GM23338 (cell line): ENCODE results near the gene PHC2. TPM values are rescaled to one million over a fixed set of nuclear protein-coding genes. Genes with fewer than 3 reads are reported as not detected.

Experiments
- ATAC-seq: fragments of 200-7000 bp; cut with Tn5 transposase; 3 replicates; pipeline ENCODE4 v1.9.1; 2020
- DNase-seq: peaks from one replicate; pipeline ENCODE4 v3.0.0-alpha.2; 2015; ENCODE audit warnings: low spot score
- H2AFZ ChIP-seq: fragments of 200-600 bp; sonication (generic); 2 replicates; pipeline ENCODE4 v1.8.0; 2016; ENCODE audit warnings: antibody characterized with exemption, mild to moderate bottlenecking, moderate library complexity
- H3F3A ChIP-seq: fragments of 200-600 bp; sonication (generic); replicated peaks from 2 replicates; pipeline ENCODE4 v1.8.0; 2017; ENCODE audit warnings: antibody characterized with exemption, mixed run types, low read depth
- H3K27ac ChIP-seq: fragments of 200-600 bp; sonication (generic); 2 replicates; pipeline ENCODE4 v1.6.1; 2016; ENCODE audit warnings: low read depth
- H3K27me3 ChIP-seq: fragments of 200-600 bp; sonication (generic); 2 replicates; pipeline ENCODE4 v1.8.0; 2016; ENCODE audit warnings: mild to moderate bottlenecking, mixed run types, moderate library complexity; ENCODE audit not compliant: insufficient read depth
- H3K36me3 ChIP-seq: fragments of 200-600 bp; sonication (generic); 2 replicates; pipeline ENCODE4 v1.8.0; 2016; ENCODE audit warnings: mild to moderate bottlenecking; ENCODE audit not compliant: insufficient read depth
- H3K4me1 ChIP-seq: fragments of 200-600 bp; sonication (generic); 2 replicates; pipeline ENCODE4 v1.8.0; 2016; ENCODE audit warnings: mild to moderate bottlenecking, moderate library complexity; ENCODE audit not compliant: insufficient read depth
- H3K4me2 ChIP-seq: fragments of 200-600 bp; sonication (generic); 2 replicates; pipeline ENCODE4 v1.7.1; 2017; ENCODE audit warnings: mixed run types
- H3K4me3 ChIP-seq: fragments of 200-600 bp; sonication (generic); 2 replicates; pipeline ENCODE4 v1.6.1; 2016; ENCODE audit warnings: mixed run types
- H3K79me2 ChIP-seq: fragments of 200-600 bp; sonication (generic); replicated peaks from 2 replicates; pipeline ENCODE4 v1.8.0; 2017; ENCODE audit warnings: mild to moderate bottlenecking; ENCODE audit not compliant: insufficient read depth
- H3K9me2 ChIP-seq: fragments of 200-600 bp; sonication (generic); 2 replicates; pipeline ENCODE4 v1.8.0; 2017; ENCODE audit not compliant: insufficient read depth
- H4K20me1 ChIP-seq: fragments of 200-600 bp; sonication (generic); replicated peaks from 2 replicates; pipeline ENCODE4 v1.8.0; 2017; ENCODE audit warnings: mild to moderate bottlenecking; ENCODE audit not compliant: insufficient read depth
- H3K27ac Mint-ChIP-seq: 2 replicates; pipeline ENCODE4 v1.8.0; 2020; ENCODE audit warnings: inconsistent platforms, mild to moderate bottlenecking, moderate library complexity, mixed read lengths
- H3K27me3 Mint-ChIP-seq: 3 replicates; pipeline ENCODE4 v1.8.0; 2022; ENCODE audit warnings: low read depth, mild to moderate bottlenecking, moderate library complexity, mixed read lengths, inconsistent platforms; ENCODE audit not compliant: insufficient read depth, poor library complexity
- H3K36me3 Mint-ChIP-seq: 3 replicates; pipeline ENCODE4 v1.8.0; 2021; ENCODE audit warnings: low read depth, mild to moderate bottlenecking, inconsistent platforms, moderate library complexity, mixed read lengths
- H3K4me1 Mint-ChIP-seq: 3 replicates; pipeline ENCODE4 v1.8.0; 2020; ENCODE audit warnings: mild to moderate bottlenecking, inconsistent platforms, mixed read lengths
- H3K4me3 Mint-ChIP-seq: 3 replicates; pipeline ENCODE4 v1.8.0; 2021; ENCODE audit warnings: moderate library complexity, mild to moderate bottlenecking, inconsistent platforms, mixed read lengths
- H3K9me3 Mint-ChIP-seq: 3 replicates; pipeline ENCODE4 v1.8.0; 2020; ENCODE audit warnings: moderate library complexity, mild to moderate bottlenecking, inconsistent platforms, mixed read lengths
- CREB1 ChIP-seq: fragments of 250-450 bp; sonication (Bioruptor Pico); IDR thresholded peaks from 2 replicates; pipeline ENCODE4 v1.5.0; 2020; ENCODE audit warnings: low read depth, mild to moderate bottlenecking, moderate library complexity
- CTCF ChIP-seq, 2 experiments: fragments of 200-600 bp in 1 of 2; sonication (generic) in 1 of 2; conservative IDR thresholded peaks; 2 replicates each; pipeline versions ENCODE4 v1.5.1 to v1.6.1; 2016 to 2017; ENCODE audit warnings: antibody characterized with exemption in 2 of 2, low read depth in 2 of 2, mild to moderate bottlenecking in 2 of 2, moderate library complexity in 1 of 2
- ETS1 ChIP-seq: IDR thresholded peaks from 2 replicates; pipeline ENCODE4 v1.6.1; 2016; ENCODE audit warnings: antibody characterized with exemption
- EZH2 ChIP-seq: fragments of 200-600 bp; sonication (generic); IDR thresholded peaks from one replicate; pipeline ENCODE4 v1.8.0; 2017; ENCODE audit warnings: antibody characterized with exemption, mild to moderate bottlenecking, low read depth; ENCODE audit not compliant: unreplicated experiment
- EZH2phosphoT487 ChIP-seq: fragments of 200-600 bp; sonication (generic); IDR thresholded peaks from one replicate; pipeline ENCODE4 v1.8.1; 2018; ENCODE audit warnings: antibody characterized with exemption; ENCODE audit not compliant: unreplicated experiment
- JUNB ChIP-seq: IDR thresholded peaks from one replicate; pipeline ENCODE4 v1.6.1; 2016; ENCODE audit warnings: antibody characterized with exemption; ENCODE audit not compliant: unreplicated experiment
- NANOG ChIP-seq: IDR thresholded peaks from 2 replicates; pipeline ENCODE4 v1.6.1; 2016; ENCODE audit warnings: antibody characterized with exemption, borderline replicate concordance
- POLR2AphosphoS5 ChIP-seq: IDR thresholded peaks from 2 replicates; pipeline ENCODE4 v1.6.1; 2016; ENCODE audit warnings: antibody characterized with exemption, low read depth
- REST ChIP-seq: IDR thresholded peaks from one replicate; pipeline ENCODE4 v1.6.1; 2018; ENCODE audit warnings: antibody characterized with exemption; ENCODE audit not compliant: unreplicated experiment
- STAT1 ChIP-seq: IDR thresholded peaks from one replicate; pipeline ENCODE4 v1.6.1; 2016; ENCODE audit warnings: antibody characterized with exemption; ENCODE audit not compliant: unreplicated experiment
- ZNF114 ChIP-seq: fragments of 250-450 bp; sonication (Bioruptor Pico); IDR thresholded peaks from 2 replicates; pipeline ENCODE4 v1.5.0; 2020; ENCODE audit warnings: mild to moderate bottlenecking, moderate library complexity
- ZNF331 ChIP-seq: fragments of 250-450 bp; sonication (Bioruptor Pico); IDR thresholded peaks from 2 replicates; pipeline ENCODE4 v1.5.0; 2020; ENCODE audit warnings: low read depth, mild to moderate bottlenecking, moderate library complexity
- ZNF462 ChIP-seq: fragments of 250-450 bp; sonication (Bioruptor Pico); IDR thresholded peaks from 2 replicates; pipeline ENCODE4 v1.5.0; 2020; ENCODE audit warnings: mild to moderate bottlenecking, moderate library complexity
- polyA plus RNA-seq: library from polyadenylated mRNA; unstranded; fragments of >200 nt; fragmentation: Nextera tagmentation; extraction: Ambion mirVana; gene quantifications from 2 replicates; pipeline ENCODE4 v1.2.1, GENCODE V29; 2016
- total RNA-seq: library from RNA; depleted of rRNA; stranded (reverse); fragments of >200 nt; shearing (Covaris generic); gene quantifications from 2 replicates; pipeline ENCODE4 v1.2.3, GENCODE V29; 2014

PHC2 gene
- total and polyA plus RNA-seq, 2 experiments from 2014 or later = 1.7 to 7.3 TPM

- peaks cover 12% of the 10 kb centered on the region; the same call in 1 of the 2 replicates for H4K20me1 ChIP-seq
- H3K36me3 Mint-ChIP-seq = peaks cover 5% of the 10 kb centered on the region; the same call in 2 of the 3 replicates
- no peak overlapping the region for H3K27ac Mint-ChIP-seq
Observed at GRCh38 chr1:33334081-33334552, 96.8 kb downstream of the PHC2 start.

More at GRCh38 chr1:33334081-33334552, 96.8 kb downstream of the PHC2 start:
- DNase-seq (no peak), ATAC-seq (no peak)
- H3K9me2 ChIP-seq = no peaks in the 10 kb centered on the region
- no peaks in the 10 kb centered on the region for H3K36me3 ChIP-seq
- peaks cover 27% of the 10 kb centered on the region for H3K27me3 ChIP-seq
- H3K4me3 ChIP-seq = no peak overlapping the region
- peaks cover 37% of the 10 kb centered on the region for H3K4me1 Mint-ChIP-seq
- no peak overlapping the region for H2AFZ ChIP-seq
- no peaks in the 10 kb centered on the region; the same call in 2 of the 3 replicates for H3K9me3 Mint-ChIP-seq
- H3F3A ChIP-seq = no peaks in the 10 kb centered on the region
- H3K27me3 Mint-ChIP-seq = peaks cover 22% of the 10 kb centered on the region
- no peak overlapping the region for H3K4me3 Mint-ChIP-seq
- H3K4me1 ChIP-seq = peaks cover 23% of the 10 kb centered on the region
- no peak overlapping the region for H3K27ac ChIP-seq
- H3K79me2 ChIP-seq = no peaks in the 10 kb centered on the region
- H3K4me2 ChIP-seq = no peak overlapping the region
- TF ChIP-seq EZH2 (no peak), REST (no peak), ZNF331 (no peak), ETS1 (no peak), JUNB (no peak), NANOG (no peak), ZNF462 (CRISPR knock-in tag) (no peak), STAT1 (no peak), CTCF (conservative IDR thresholded peaks at IDR 0.05; ENCODE audit: low read depth in 2 of 2) (no peak), CREB1 (CRISPR knock-in tag) (no peak), POLR2AphosphoS5 (no peak), EZH2phosphoT487 (no peak), ZNF114 (CRISPR knock-in tag) (no peak)
